Kidney (tissue), 14 donors: ENCODE data around the gene NTRK2. TPM values are rescaled to one million over a fixed set of nuclear protein-coding genes. Genes with fewer than 3 reads are reported as not detected.
"Not testable (repeated sequence)": the region's sequence is repeated elsewhere in the genome, so short reads cannot be mapped to it uniquely, and the experiment has no call there.

ENCODE experiments used
- DNase-seq, 5 donors: peaks; one replicate each; pipeline ENCODE4 v3.0.0-alpha.2; 2013 to 2020
- FAIRE-seq: peaks from 2 replicates; lab custom pipeline; 2012; peaks lifted over from hg19 to GRCh38; lab: Jason Lieb, UNC
- H3K27ac ChIP-seq, 2 donors: one replicate each; pipeline ENCODE4 v1.7.0; 2013; ENCODE audit warnings: low read depth in 2 of 2, low read length in 2 of 2, inconsistent platforms in 1 of 2
- H3K27me3 ChIP-seq: one replicate; pipeline ENCODE4 v1.7.1; 2013; ENCODE audit warnings: low read length, inconsistent platforms; ENCODE audit not compliant: control insufficient read depth, insufficient read depth
- H3K36me3 ChIP-seq, 3 donors: one replicate each; pipeline versions ENCODE4 v1.7.0 to v1.7.1; 2013; ENCODE audit warnings: low read length in 3 of 3, control low read depth in 1 of 3, inconsistent platforms in 1 of 3; ENCODE audit not compliant: insufficient read depth in 3 of 3, control insufficient read depth in 2 of 3
- H3K4me1 ChIP-seq, 3 donors: one replicate each; pipeline versions ENCODE4 v1.7.0 to v1.7.1; 2013; ENCODE audit warnings: low read length in 3 of 3, inconsistent platforms in 1 of 3, low read depth in 1 of 3; ENCODE audit not compliant: control insufficient read depth in 2 of 3, insufficient read depth in 2 of 3
- H3K4me3 ChIP-seq, 3 donors: one replicate each; pipeline versions ENCODE4 v1.7.0 to v1.8.1; 2013; ENCODE audit warnings: low read length in 3 of 3, control low read depth in 1 of 3, inconsistent platforms in 1 of 3
- H3K9ac ChIP-seq, 3 donors: one replicate each; pipeline versions ENCODE4 v1.7.0 to v1.7.1; 2013; ENCODE audit warnings: low read length in 3 of 3, control low read depth in 1 of 3, inconsistent platforms in 1 of 3
- H3K9me3 ChIP-seq, 3 donors: one replicate each; pipeline versions ENCODE4 v1.7.0 to v1.7.1; 2013; ENCODE audit warnings: low read length in 3 of 3, control low read depth in 1 of 3, inconsistent platforms in 1 of 3; ENCODE audit not compliant: control insufficient read depth in 2 of 3, insufficient read depth in 1 of 3
- intact Hi-C: fragments of 100-400 bp; cut with DNase I; formaldehyde crosslinking; loops from one replicate; pipeline ENCODE4 v1.11.1; 2022
- polyA plus RNA-seq: library from polyadenylated mRNA; stranded (reverse); fragments of 350-450 nt; fragmentation: Illumina TruSeq; extraction: RNeasy Lipid Tissue Mini Kit (QIAGEN cat#74804); gene quantifications from one replicate; pipeline ENCODE4 v1.2.3, GENCODE V29; 2014; ENCODE audit warnings: low read depth, low replicate concordance; ENCODE audit not compliant: insufficient read depth
- total RNA-seq: library from RNA; stranded (reverse); fragmentation: NEBNext Ultra II Directional; extraction: Animal tissue kit (Norgen Biotek cat#: 25700); gene quantifications from one replicate; pipeline ENCODE4 v1.2.1, GENCODE V29; 2021
- TF ChIP-seq, protein P1 (sequence below): IDR thresholded peaks from 3 replicates; pipeline ENCODE4 v1.5.1; 2012; ENCODE audit warnings: mild to moderate bottlenecking, moderate library complexity, borderline replicate concordance; ENCODE audit not compliant: insufficient read depth; ENCODE audit errors: extremely low read depth
- donor health status: control.
- donor health status: control.
- donor health status: control.
- donor health status: control.
- donor health status: control.
- donor health status: DM: yes; HTN: yes; CAD: no.
- donor health status: Normal renal cell carcinoma (clear cell type).

The NTRK2 gene
- total and polyA plus RNA-seq, 2 donors from 2014 or later: 20.0 to 41.2 TPM

DNA sequence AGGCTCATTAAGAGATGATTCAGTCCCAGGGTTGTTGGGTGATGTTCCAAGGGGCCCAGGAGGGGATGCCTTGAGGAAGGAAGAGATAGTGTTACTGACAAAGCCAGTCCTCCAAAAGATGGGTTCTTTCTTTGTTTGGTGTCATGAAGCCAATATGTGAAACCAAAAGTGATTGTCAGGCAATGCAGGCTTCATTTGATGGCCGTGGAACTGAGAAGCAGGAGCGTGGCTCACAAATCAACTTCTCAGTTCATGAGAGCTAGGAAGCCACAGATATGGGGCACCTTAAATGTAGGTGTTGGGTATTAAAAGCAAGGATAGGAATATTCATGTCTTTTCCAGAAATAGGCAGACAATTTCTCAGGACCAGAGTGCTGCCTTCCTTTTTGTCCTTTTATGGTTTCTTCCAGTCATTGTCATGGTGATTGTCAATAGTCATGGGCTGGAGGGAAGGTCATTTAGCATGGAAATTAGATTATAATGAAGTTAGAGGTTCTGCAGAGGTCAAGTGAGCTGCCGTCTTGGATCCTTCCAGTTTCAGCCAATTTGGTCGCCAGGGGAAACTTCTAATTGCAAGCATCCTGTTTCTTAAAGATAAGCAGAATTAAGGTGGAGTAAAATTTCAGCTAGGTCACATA lies 393.0 kb downstream of the NTRK2 start:
- intact Hi-C loops: no loop called here
- Histone ChIP-seq H3K9ac (no peak overlapping the region), H3K9me3 (no peaks in the 10 kb centered on the region), H3K27ac (no peak overlapping the region), H3K4me1 (no peaks in the 10 kb centered on the region), H3K4me3 (no peak overlapping the region), H3K27me3 (no peaks in the 10 kb centered on the region), H3K36me3 (no peaks in the 10 kb centered on the region)
- FAIRE-seq (no peak), DNase-seq (no peak)
- TF ChIP-seq, protein P1, sequence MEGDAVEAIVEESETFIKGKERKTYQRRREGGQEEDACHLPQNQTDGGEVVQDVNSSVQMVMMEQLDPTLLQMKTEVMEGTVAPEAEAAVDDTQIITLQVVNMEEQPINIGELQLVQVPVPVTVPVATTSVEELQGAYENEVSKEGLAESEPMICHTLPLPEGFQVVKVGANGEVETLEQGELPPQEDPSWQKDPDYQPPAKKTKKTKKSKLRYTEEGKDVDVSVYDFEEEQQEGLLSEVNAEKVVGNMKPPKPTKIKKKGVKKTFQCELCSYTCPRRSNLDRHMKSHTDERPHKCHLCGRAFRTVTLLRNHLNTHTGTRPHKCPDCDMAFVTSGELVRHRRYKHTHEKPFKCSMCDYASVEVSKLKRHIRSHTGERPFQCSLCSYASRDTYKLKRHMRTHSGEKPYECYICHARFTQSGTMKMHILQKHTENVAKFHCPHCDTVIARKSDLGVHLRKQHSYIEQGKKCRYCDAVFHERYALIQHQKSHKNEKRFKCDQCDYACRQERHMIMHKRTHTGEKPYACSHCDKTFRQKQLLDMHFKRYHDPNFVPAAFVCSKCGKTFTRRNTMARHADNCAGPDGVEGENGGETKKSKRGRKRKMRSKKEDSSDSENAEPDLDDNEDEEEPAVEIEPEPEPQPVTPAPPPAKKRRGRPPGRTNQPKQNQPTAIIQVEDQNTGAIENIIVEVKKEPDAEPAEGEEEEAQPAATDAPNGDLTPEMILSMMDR: no peak

DNA sequence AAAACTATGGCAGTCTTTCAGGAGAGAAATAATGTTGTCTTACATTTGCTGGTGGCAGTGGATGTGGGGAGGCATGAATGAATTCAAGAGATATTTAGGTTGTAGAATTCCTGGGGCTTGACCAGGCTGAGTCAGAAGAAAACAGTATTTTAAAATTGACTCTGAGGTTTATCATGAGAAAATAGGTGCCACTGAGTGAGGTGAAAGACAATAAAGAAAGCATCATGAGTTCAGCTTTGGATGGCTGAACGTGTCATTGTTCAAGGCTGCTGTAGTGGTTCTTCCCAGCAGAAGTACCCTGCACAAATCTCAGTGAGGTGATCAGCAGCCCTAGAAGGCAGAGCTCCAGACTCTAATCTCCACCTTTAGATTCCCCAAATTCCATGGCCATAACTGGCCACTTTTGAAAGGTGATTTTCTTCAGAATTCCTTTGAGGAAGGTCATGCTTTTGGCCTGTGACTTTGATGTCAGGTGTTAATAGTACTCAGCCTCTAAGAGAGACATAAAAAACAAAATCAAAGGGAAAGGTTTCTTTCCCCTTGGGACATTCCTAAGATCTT lies 395.4 kb downstream of the NTRK2 start:
- Histone ChIP-seq H3K9ac (no peak overlapping the region), H3K36me3 (no peaks in the 10 kb centered on the region), H3K9me3 (no peaks in the 10 kb centered on the region), H3K4me3 (no peak overlapping the region), H3K4me1 (no peaks in the 10 kb centered on the region), H3K27me3 (no peaks in the 10 kb centered on the region), H3K27ac (no peak overlapping the region)
- TF ChIP-seq, protein P1: no peak
- DNase-seq: no peak
- no peak for FAIRE-seq
- intact Hi-C loops: no loop called here

DNA sequence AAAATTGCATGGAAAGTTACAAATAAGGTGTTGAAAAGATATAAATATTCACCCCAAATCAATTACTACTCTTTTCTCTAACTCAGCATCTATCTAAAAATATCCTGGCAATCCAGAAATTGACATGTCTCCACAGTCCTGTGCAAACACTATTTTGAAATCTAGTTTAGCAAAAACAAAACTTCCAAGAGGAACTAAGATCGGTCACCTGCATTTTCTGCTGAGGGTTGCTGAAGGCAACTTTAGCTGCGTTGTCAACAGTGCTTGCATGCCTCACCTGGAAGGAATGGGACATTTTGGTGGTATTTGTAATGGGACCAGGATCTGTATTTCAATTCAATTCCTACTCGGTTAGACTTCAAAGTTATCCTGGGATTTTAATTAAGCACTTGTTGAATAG lies 398.3 kb downstream of the NTRK2 start:
- H3K36me3 ChIP-seq: no peaks in the 10 kb centered on the region
- H3K27me3 ChIP-seq: no peaks in the 10 kb centered on the region
- H3K4me1 ChIP-seq: no peaks in the 10 kb centered on the region
- H3K4me3 ChIP-seq: no peak overlapping the region
- intact Hi-C loops: no loop called here
- TF ChIP-seq, protein P1: no peak
- H3K27ac ChIP-seq: no peak overlapping the region
- H3K9me3 ChIP-seq: no peaks in the 10 kb centered on the region
- no peak for DNase-seq
- H3K9ac ChIP-seq: no peak overlapping the region
- FAIRE-seq: no peak

DNA sequence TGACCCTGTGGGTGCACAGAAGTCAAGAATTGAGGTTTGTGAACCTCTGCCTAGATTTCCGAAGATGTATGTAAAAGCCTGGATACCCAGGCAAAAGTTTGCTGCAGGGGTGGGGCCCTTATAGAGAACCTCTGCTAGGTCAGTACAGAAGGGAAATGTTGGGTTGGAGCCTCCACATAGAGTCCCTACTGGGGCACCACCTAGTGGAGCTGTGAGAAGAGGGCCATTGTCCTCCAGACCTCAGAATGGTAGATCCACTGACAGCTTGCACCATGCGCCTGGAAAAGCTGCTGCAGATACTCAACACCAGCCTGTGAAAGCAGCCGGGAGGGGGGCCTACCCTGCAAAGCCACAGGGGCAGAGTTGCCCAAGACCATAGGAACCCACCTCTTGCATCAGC lies 399.9 kb downstream of the NTRK2 start:
- H3K36me3 ChIP-seq, H3K27ac ChIP-seq, H3K4me1 ChIP-seq, H3K9ac ChIP-seq, H3K27me3 ChIP-seq, FAIRE-seq, H3K9me3 ChIP-seq, intact Hi-C loops, DNase-seq, H3K4me3 ChIP-seq: not testable (repeated sequence)
